ENCODE results near the gene STK32B. TPM values are rescaled to one million over a fixed set of nuclear protein-coding genes. Genes with fewer than 3 reads are reported as not detected.
"Not testable (repeated sequence)": the region's sequence is repeated elsewhere in the genome, so short reads cannot be mapped to it uniquely, and the experiment has no call there.

Gene STK32B
- total and polyA plus RNA-seq, 9 donors = 0.35 to 3.0 (median 1.2) TPM

DNA sequence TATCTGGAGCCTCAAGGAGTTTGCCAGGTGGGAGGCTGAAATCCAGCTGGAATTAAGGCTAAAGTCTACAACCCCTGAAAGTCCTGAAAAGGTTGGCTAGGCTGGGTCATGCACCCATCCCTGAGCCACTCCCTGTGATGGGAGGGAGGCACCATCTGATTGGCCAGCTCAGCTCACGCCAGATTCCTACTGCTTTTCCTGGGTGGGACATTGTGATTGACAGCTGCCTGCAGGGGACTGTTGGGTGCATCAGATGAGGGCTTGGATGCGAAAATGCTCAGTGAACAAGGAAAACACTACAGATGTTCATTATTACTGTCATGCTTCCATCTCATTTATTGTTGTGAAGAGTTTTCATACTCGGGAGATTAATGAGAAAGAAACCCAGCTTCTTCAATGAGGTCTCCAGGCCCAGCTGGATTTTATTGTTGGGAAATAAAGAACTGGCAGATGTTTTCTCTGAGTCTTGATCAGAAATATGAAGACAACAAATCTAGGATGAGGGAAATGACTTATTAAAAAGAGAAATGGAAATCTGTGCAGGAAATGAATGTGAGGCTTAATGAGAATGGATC is 185.9 kb downstream of the STK32B start:
- H3K27me3 ChIP-seq = no peaks in the 10 kb centered on the region
- DNase-seq = no peak
- H3K4me3 ChIP-seq = no peak overlapping the region
- no peak for TF ChIP-seq POLR2A (IDR thresholded peaks at IDR 0.05)
- 76 to 78% (median 77%) methylated on average over 3 of the region's 3 CpGs for WGBS, 3 donors
- H3K27ac ChIP-seq = no peak overlapping the region
- no peaks in the 10 kb centered on the region for H3K4me1 ChIP-seq (ENCODE audit: insufficient read depth)
- H3K36me3 ChIP-seq = no peaks in the 10 kb centered on the region
- intact Hi-C loops (cut with DNase I) = no loop called here
- no peaks in the 10 kb centered on the region for H3K9me3 ChIP-seq

DNA sequence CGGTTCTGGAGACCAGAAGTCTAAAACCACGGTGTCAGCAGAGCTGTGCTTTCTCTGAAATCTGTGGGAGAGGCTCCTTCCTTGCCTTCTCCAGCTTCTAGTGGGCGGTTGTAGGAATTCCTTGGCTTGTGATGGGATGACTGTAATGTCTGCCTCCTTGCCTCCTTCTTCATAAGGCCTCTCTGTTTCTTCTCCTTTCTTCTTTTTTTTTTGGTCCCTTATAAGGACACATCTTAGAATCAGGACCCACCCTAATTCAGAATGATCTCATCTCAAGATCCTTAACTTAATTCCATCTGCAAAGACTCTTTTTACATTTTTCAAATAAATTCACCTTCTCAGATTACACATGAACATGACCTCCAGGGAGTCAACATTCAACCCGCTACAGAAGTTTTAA is 186.9 kb downstream of the STK32B start:
- H3K9me3 ChIP-seq = no peaks in the 10 kb centered on the region
- no peak for DNase-seq
- no peaks in the 10 kb centered on the region for H3K27me3 ChIP-seq
- no peaks in the 10 kb centered on the region for H3K4me1 ChIP-seq (ENCODE audit: insufficient read depth)
- TF ChIP-seq, protein P1, sequence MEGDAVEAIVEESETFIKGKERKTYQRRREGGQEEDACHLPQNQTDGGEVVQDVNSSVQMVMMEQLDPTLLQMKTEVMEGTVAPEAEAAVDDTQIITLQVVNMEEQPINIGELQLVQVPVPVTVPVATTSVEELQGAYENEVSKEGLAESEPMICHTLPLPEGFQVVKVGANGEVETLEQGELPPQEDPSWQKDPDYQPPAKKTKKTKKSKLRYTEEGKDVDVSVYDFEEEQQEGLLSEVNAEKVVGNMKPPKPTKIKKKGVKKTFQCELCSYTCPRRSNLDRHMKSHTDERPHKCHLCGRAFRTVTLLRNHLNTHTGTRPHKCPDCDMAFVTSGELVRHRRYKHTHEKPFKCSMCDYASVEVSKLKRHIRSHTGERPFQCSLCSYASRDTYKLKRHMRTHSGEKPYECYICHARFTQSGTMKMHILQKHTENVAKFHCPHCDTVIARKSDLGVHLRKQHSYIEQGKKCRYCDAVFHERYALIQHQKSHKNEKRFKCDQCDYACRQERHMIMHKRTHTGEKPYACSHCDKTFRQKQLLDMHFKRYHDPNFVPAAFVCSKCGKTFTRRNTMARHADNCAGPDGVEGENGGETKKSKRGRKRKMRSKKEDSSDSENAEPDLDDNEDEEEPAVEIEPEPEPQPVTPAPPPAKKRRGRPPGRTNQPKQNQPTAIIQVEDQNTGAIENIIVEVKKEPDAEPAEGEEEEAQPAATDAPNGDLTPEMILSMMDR (IDR thresholded peaks at IDR 0.05) = no peak
- TF ChIP-seq POLR2A (IDR thresholded peaks at IDR 0.05) (no peak), EP300 (IDR thresholded peaks at IDR 0.05) (no peak)
- no peak overlapping the region for H3K27ac ChIP-seq
- 46 to 58% (median 53%) methylated on average over 4 of the region's 4 CpGs for WGBS, 3 donors
- H3K36me3 ChIP-seq = no peaks in the 10 kb centered on the region
- intact Hi-C loops (cut with DNase I) = no loop called here
- H3K4me3 ChIP-seq = no peak overlapping the region

DNA sequence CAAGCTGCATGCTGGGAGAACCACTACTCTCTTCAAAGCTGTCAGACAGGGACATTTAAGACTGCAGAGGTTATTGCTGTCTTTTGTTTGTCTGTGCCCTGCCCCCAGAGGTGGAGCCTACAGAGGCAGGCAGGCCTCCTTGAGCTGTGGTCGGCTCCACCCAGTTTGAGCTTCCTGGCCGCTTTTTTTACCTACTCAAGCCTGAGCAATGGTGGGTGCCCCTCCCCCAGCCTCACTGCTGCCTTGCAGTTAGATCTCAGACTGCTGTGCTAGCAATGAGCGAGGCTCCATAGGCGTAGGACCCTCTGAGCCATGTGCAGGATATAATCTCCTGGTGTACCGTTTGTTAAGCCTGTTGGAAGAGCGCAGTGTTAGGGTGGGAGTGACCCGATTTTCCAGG is 195.8 kb downstream of the STK32B start:
- DNase-seq; H3K4me1 ChIP-seq (ENCODE audit: insufficient read depth); H3K27me3 ChIP-seq; H3K4me3 ChIP-seq; intact Hi-C loops (cut with DNase I); H3K27ac ChIP-seq; H3K9me3 ChIP-seq; H3K36me3 ChIP-seq: not testable (repeated sequence)
- WGBS, 3 donors = 82 to 90% (median 87%) methylated on average over 7 of the region's 7 CpGs

- no peaks in the 10 kb centered on the region for H3K9me3 ChIP-seq
- no peak for DNase-seq
- TF ChIP-seq, protein P1 (IDR thresholded peaks at IDR 0.05) = no peak
- TF ChIP-seq POLR2A (IDR thresholded peaks at IDR 0.05) = no peak
- TF ChIP-seq EP300 (IDR thresholded peaks at IDR 0.05) = no peak
- H3K27ac ChIP-seq = no peak overlapping the region
- H3K27me3 ChIP-seq = no peaks in the 10 kb centered on the region
- WGBS, 3 donors = 92 to 100% (median 96%) methylated on average over 1 of the region's 1 CpG
- intact Hi-C loops (cut with DNase I) = no loop called here
- no peak overlapping the region for H3K4me3 ChIP-seq
- no peaks in the 10 kb centered on the region for H3K36me3 ChIP-seq
- no peaks in the 10 kb centered on the region for H3K4me1 ChIP-seq (ENCODE audit: insufficient read depth)
Observed at GRCh38 chr4:5247735-5248134, 196.5 kb downstream of the STK32B start.

DNA sequence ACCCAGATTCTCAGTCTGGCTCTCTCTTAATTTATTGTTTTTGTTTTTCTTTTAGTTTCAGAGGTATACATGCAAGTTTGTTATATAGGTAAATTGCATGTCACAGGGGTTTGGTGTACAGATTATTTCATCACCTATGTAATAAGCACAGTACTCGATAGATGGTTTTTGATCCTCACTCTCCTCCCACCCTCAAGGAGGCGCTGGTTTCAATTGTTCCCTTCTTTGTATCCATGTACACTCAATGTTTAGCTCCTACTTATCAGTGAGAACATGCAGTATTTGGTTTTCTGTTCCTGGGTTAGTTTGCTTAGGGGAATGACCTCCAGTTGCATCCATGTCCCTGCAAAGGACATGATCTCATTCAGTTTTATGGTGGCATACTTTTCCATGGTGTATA is 198.4 kb downstream of the STK32B start:
- no peak overlapping the region for H3K4me3 ChIP-seq
- no peak for TF ChIP-seq EP300 (IDR thresholded peaks at IDR 0.05)
- no peaks in the 10 kb centered on the region for H3K9me3 ChIP-seq
- no peak overlapping the region for H3K27ac ChIP-seq
- H3K27me3 ChIP-seq = no peaks in the 10 kb centered on the region
- no peak for DNase-seq
- 61 to 72% (median 61%) methylated on average over 2 of the region's 2 CpGs for WGBS, 3 donors
- H3K4me1 ChIP-seq (ENCODE audit: insufficient read depth) = no peaks in the 10 kb centered on the region
- intact Hi-C loops (cut with DNase I) = no loop called here
- no peaks in the 10 kb centered on the region for H3K36me3 ChIP-seq

DNA sequence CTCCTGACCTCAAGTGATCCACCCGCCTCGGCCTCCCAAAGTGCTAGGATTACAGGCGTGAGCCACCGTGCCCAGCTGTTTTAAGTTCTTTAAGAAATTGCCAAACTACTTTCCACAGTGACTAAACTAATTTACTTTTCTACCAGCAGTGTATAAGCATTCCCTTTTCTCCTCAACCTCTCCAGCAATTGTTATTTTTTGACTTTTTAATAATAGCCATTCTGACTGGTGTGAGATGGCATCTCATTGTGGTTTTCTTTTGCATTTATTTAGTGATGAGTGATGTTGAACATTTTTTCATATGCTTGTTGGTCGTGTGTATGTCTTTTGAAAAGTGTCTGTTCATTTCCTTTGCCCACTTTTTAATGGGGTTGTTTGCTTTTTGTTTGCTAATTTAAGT is 199.3 kb downstream of the STK32B start:
- H3K27ac ChIP-seq; H3K27me3 ChIP-seq; H3K4me3 ChIP-seq; intact Hi-C loops (cut with DNase I); H3K9me3 ChIP-seq; H3K36me3 ChIP-seq; H3K4me1 ChIP-seq (ENCODE audit: insufficient read depth); DNase-seq: not testable (repeated sequence)
- WGBS, 3 donors = 83 to 84% (median 84%) methylated on average over 5 of the region's 5 CpGs
